GM12872 (cell line): ENCODE data around the gene SETBP1.

Source experiments
- CTCF ChIP-seq: IDR thresholded peaks from 3 replicates; pipeline ENCODE4 v1.5.1; 2011; ENCODE audit warnings: low read depth, mild to moderate bottlenecking, low read length, moderate library complexity; ENCODE audit not compliant: insufficient read depth

Gene SETBP1

GRCh38 chr18:44643004-44643403 lies 37.7 kb upstream of the SETBP1 start:
- no peak for TF ChIP-seq CTCF

- no peak for TF ChIP-seq CTCF
Observed at GRCh38 chr18:44651478-44651877, 29.2 kb upstream of the SETBP1 start.

- no peak for TF ChIP-seq CTCF
Observed at GRCh38 chr18:44651918-44652572, 28.6 kb upstream of the SETBP1 start.

- TF ChIP-seq CTCF: no peak
Observed at GRCh38 chr18:44652722-44653121, 28.0 kb upstream of the SETBP1 start.

- TF ChIP-seq CTCF: no peak
Observed at GRCh38 chr18:44654573-44654972, 26.1 kb upstream of the SETBP1 start.

- TF ChIP-seq CTCF: no peak
Observed at GRCh38 chr18:44655435-44655834, 25.3 kb upstream of the SETBP1 start.

GRCh38 chr18:44659771-44660170 lies 20.9 kb upstream of the SETBP1 start:
- no peak for TF ChIP-seq CTCF
